HUES6 (cell line): ENCODE measurements around the gene CTAG1A.
"Not testable (repeated sequence)": the region's sequence is repeated elsewhere in the genome, so short reads cannot be mapped to it uniquely, and the experiment has no call there.

ENCODE experiments used
- H3K27ac ChIP-seq: 2 replicates; pipeline ENCODE4 v1.7.0; 2013; ENCODE audit warnings: low read depth, mild to moderate bottlenecking, low read length, inconsistent platforms
- H3K27me3 ChIP-seq: 2 replicates; pipeline ENCODE4 v1.6.1; 2013; ENCODE audit warnings: low read length; ENCODE audit not compliant: control insufficient read depth, insufficient read depth
- H3K36me3 ChIP-seq: 2 replicates; pipeline ENCODE4 v1.6.1; 2013; ENCODE audit warnings: low read length; ENCODE audit not compliant: control insufficient read depth, insufficient read depth
- H3K4me1 ChIP-seq: 2 replicates; pipeline ENCODE4 v1.6.1; 2013; ENCODE audit warnings: low read length; ENCODE audit not compliant: control insufficient read depth, insufficient read depth
- H3K4me3 ChIP-seq: 2 replicates; pipeline ENCODE4 v1.5.1; 2013; ENCODE audit warnings: low read depth, low read length
- H3K9ac ChIP-seq: one replicate; pipeline ENCODE4 v1.6.1; 2013; ENCODE audit warnings: mild to moderate bottlenecking, low read length
- H3K9me3 ChIP-seq: 2 replicates; pipeline ENCODE4 v1.6.1; 2013; ENCODE audit warnings: low read depth, low read length; ENCODE audit not compliant: control insufficient read depth, insufficient read depth

The CTAG1A gene

DNA sequence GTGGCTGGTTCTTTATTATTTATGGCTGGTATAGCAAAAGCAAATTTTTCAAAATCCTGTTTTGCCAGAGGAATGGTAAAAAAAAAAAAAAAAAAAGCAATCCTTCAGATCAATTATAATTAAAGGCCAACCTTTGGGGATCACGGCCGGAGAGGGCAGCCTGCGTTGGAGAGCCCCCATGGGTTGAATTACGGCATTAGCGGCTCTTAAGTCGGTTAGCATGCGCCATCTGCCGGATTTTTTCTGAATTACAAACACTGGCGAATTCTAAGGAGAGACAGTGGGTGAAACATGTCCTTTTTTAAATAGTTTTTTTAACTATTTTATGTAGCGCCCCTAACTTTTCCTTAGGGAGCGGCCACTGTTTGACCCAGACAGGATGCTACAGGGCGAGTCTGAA lies 28.7 kb downstream of the CTAG1A start:
- H3K9me3 ChIP-seq, H3K27me3 ChIP-seq, H3K4me3 ChIP-seq, H3K27ac ChIP-seq, H3K9ac ChIP-seq, H3K4me1 ChIP-seq, H3K36me3 ChIP-seq: not testable (repeated sequence)

DNA sequence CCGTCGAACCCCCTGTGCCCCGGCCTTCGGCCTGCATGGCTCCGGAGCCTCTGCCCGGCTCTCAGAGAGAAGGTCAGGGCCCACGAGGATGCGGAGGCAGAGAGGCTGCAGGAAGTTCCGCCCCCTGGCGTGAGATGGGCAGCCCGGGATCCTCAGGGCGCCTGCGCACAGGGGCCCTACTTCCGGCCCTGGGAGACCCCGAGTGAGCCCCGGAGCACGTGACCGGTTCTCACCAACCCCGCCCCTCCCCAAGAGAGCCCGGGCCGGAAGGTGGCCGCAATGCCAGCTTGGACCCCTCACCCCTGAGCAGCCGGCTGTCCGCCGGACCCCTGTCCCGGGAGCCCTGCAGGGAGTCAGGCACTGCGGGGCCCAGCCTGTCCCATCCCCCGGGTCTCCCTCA lies 34.2 kb downstream of the CTAG1A start, which contains the start of gene CTAG1B:
TSS of gene CTAG1B (minus strand) at position 101 of the 400 bp plus-strand sequence. CDS start at position 37, 64 bp downstream.
- not testable (repeated sequence) for H3K36me3 ChIP-seq, H3K4me3 ChIP-seq, H3K9me3 ChIP-seq, H3K9ac ChIP-seq, H3K27me3 ChIP-seq, H3K27ac ChIP-seq, H3K4me1 ChIP-seq

DNA sequence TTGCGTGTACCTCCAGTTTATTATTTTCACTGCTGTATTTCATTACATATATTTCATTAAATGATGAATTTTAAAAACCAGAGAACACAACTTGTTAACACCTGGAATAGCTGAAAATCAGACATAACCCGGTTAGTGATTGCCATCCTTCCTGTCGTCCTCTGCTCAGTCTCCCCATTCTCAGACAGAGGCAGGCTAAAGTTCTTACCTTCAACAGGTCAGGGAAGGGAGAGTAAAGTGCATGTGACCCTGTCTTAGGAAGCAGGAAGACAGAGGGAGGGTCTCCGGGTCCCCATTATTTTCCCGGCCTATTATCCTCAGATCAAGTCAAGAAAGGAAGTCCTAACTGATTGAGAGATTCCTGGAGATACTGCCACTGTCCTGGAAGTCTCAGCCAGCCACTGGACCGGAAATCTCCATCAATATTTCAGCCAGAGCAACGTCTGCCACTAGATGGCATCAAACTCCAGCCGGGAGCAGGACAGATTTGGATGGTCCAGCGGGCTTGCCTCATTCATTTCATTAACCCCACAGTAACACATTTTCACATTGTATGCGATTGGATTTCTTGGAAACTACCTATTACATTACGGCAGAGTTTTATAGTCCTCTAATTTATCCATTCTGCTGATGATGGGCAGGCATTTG lies 36.0 kb downstream of the CTAG1A start:
- not testable (repeated sequence) for H3K4me1 ChIP-seq, H3K27ac ChIP-seq, H3K9ac ChIP-seq, H3K27me3 ChIP-seq, H3K36me3 ChIP-seq, H3K9me3 ChIP-seq, H3K4me3 ChIP-seq

DNA sequence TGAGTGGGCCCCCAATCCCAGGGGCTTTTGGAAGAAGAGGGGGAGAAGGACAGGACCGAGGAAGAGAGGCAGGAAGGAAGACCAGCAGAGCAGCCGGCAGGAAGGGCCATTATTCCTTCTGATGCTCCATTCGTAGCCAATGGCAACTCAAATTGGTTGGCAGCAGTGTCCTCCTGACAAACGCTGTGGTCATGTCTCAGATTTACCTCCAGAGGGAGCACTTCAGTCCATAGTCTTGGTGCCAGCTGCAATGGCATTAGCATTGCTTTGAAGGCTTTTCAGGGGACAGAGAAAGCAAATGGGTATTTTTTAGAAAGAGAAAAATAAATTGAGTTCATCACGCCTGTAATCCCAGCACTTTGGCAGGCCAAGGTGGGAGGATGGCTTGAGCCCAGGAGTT lies 44.0 kb downstream of the CTAG1A start:
- H3K27me3 ChIP-seq, H3K36me3 ChIP-seq, H3K4me1 ChIP-seq, H3K27ac ChIP-seq, H3K9ac ChIP-seq, H3K9me3 ChIP-seq, H3K4me3 ChIP-seq: not testable (repeated sequence)

DNA sequence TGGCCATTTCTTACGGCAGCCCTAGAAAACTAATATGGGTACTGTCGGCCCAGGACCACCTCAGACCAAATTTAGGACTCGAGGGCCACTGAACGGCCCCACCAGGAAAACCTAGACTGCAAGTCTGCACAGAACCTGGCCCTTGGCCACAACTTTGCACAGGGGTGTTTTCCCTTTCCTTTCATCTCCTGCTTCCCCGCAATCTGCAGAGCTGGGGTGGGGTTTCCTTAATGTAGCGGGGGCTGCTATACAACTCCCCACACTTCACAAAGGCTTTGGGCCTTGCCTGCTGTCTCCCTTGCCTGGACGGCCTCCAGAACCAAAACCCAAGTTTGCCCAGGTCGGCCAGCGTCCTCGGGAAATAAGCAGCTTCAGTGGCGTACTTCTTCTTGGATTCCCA lies 46.0 kb downstream of the CTAG1A start:
- not testable (repeated sequence) for H3K27ac ChIP-seq, H3K36me3 ChIP-seq, H3K9me3 ChIP-seq, H3K9ac ChIP-seq, H3K4me1 ChIP-seq, H3K4me3 ChIP-seq, H3K27me3 ChIP-seq

DNA sequence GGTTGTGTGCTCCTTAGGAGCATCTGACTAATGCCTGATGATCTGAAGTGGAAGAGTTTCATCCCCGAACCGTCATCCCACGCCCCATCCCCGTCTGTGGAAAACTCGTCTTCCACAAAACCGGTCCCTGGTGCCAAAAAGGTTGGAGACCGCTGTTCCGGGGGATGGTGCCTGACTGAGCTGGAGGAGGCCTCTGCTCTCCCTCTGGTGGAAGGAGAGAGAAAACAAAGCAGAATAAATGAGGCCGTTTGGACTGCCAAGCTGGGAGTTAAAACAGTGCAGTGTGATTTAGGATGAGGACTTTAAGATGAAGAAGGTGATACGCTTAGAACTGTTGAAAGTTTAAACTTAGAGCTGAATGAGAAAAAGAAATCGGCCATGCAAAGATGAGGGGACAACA lies 48.7 kb downstream of the CTAG1A start:
- H3K9ac ChIP-seq, H3K27me3 ChIP-seq: not testable (repeated sequence)

More for the DNA sequence above, 48.7 kb downstream of the CTAG1A start:
- not testable (repeated sequence) for H3K27ac ChIP-seq, H3K9me3 ChIP-seq, H3K4me3 ChIP-seq, H3K4me1 ChIP-seq, H3K36me3 ChIP-seq
